Measurements from ENCODE around the gene RABGGTA. TPM values are rescaled to one million over a fixed set of nuclear protein-coding genes. Genes with fewer than 3 reads are reported as not detected.

Gene RABGGTA
- total and polyA plus RNA-seq, 9 of the 15 experiments (the other 6 are each of a cell fraction or from before 2014, with no cell fraction given), result 4.5 to 24.2 (median 15.5) TPM

DNA sequence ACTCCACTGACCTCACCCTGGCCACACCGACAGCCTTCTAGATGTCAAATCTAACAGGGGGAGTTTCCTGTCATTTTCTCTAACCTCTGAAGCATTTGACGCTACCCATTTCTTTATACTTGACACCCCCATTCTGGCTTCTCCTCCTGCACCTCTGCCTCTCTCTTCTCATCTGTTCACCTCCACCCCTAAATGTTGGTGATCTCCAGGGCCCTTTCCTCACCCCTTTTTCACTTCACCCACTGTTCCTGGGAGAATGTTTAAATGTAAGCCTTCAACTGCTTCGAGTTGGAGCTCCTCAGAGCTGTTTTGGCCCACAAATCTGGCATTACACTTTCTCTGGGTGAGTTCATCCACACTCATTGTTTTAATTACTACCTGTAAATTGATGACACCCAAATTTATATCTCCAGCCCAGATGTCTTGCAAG is 452 bp upstream of the RABGGTA start (continued):
- TF ChIP-seq REST (IDR thresholded peaks at IDR 0.05; ENCODE audit: borderline replicate concordance) (no peak), REST (CRISPR knock-in tag; IDR thresholded peaks at IDR 0.05; ENCODE audit: low read depth) (no peak), CTCFL (IDR thresholded peaks at IDR 0.05; ENCODE audit: borderline replicate concordance, insufficient read depth, low read depth, low read length, poor library complexity, severe bottlenecking) (no peak), ARID1B (IDR thresholded peaks at IDR 0.05) (no peak; the same call in 1 of the 2 replicates), SMARCE1 (IDR thresholded peaks at IDR 0.05) (peak; percentile 29), ZNF699 (CRISPR knock-in tag; IDR thresholded peaks at IDR 0.05; ENCODE audit: insufficient replicate concordance) (no peak), PHF21A (IDR thresholded peaks at IDR 0.05; ENCODE audit: borderline replicate concordance, low read depth) (no peak), ZNF592 (IDR thresholded peaks at IDR 0.05) (0 out of 2 replicates have a peak, but pooled peaks have one; percentile 26), ZFX (CRISPR knock-in tag; IDR thresholded peaks at IDR 0.05) (0 out of 2 replicates have a peak, but pooled peaks have one; percentile 1), ZNF511 (CRISPR knock-in tag; IDR thresholded peaks at IDR 0.05) (no peak), POLR2G (IDR thresholded peaks at IDR 0.05; ENCODE audit: low read depth, low read length) (no peak), MTA3 (IDR thresholded peaks at IDR 0.05; ENCODE audit: borderline replicate concordance) (no peak), SIRT6 (IDR thresholded peaks at IDR 0.05; ENCODE audit: low read depth, low read length) (no peak)

All from K562 (cell line).